Kidney tubule cell (primary cell): ENCODE data around the gene CKLF.
"Not testable (repeated sequence)": the region's sequence is repeated elsewhere in the genome, so short reads cannot be mapped to it uniquely, and the experiment has no call there.

Experiments used
- DNase-seq: peaks from one replicate; pipeline ENCODE4 v3.0.0-alpha.2; 2018; ENCODE audit warnings: low spot score

Gene CKLF

GRCh38 chr16:66569827-66570405, 17.5 kb downstream of the CKLF start:
- no peak for DNase-seq

GRCh38 chr16:66572356-66572755, 20.0 kb downstream of the CKLF start:
- no peak for DNase-seq

GRCh38 chr16:66574081-66574480, 21.7 kb downstream of the CKLF start:
- DNase-seq, result no peak

- DNase-seq, result no peak
Observed at GRCh38 chr16:66574531-66574930, 22.2 kb downstream of the CKLF start.

GRCh38 chr16:66575060-66575459, 22.7 kb downstream of the CKLF start:
- no peak for DNase-seq

- DNase-seq, result no peak
Observed at GRCh38 chr16:66576296-66576695, 23.9 kb downstream of the CKLF start.

- no peak for DNase-seq
Observed at GRCh38 chr16:66578651-66579531, 26.5 kb downstream of the CKLF start, which contains the start of gene CMTM2. Gene CMTM2, plus strand, starts transcription at chr16:66579463. Its CDS starts 145 bp downstream, at chr16:66579608.

- peak; percentile 71 for DNase-seq
Observed at GRCh38 chr16:66580605-66581209, 28.3 kb downstream of the CKLF start.

GRCh38 chr16:66581246-66581952, 29.0 kb downstream of the CKLF start:
- peak; percentile 54 for DNase-seq

- DNase-seq, result no peak
Observed at GRCh38 chr16:66585481-66586239, 33.3 kb downstream of the CKLF start.

GRCh38 chr16:66587881-66588600, 35.7 kb downstream of the CKLF start:
- no peak for DNase-seq

- DNase-seq, result no peak
Observed at GRCh38 chr16:66588981-66589713, 36.8 kb downstream of the CKLF start.

- no peak for DNase-seq
Observed at GRCh38 chr16:66590322-66590721, 37.9 kb downstream of the CKLF start.

GRCh38 chr16:66591018-66591417, 38.6 kb downstream of the CKLF start:
- DNase-seq, result no peak

- DNase-seq, result no peak
Observed at GRCh38 chr16:66592241-66592640, 39.9 kb downstream of the CKLF start.

GRCh38 chr16:66592814-66593213, 40.4 kb downstream of the CKLF start:
- DNase-seq, result no peak

GRCh38 chr16:66594739-66595138, 42.4 kb downstream of the CKLF start:
- DNase-seq, result no peak

GRCh38 chr16:66596559-66596958, 44.2 kb downstream of the CKLF start:
- DNase-seq, result not testable (repeated sequence)

- no peak for DNase-seq
Observed at GRCh38 chr16:66596986-66597848, 44.8 kb downstream of the CKLF start.
